HepG2 (cell line): ENCODE measurements around the gene DOCK4. TPM values are rescaled to one million over a fixed set of nuclear protein-coding genes. Genes with fewer than 3 reads are reported as not detected.
A peak's percentile ranks its signal among the peaks of the same experiment; 100 is the strongest.

Experiments
- ATF4 ChIP-seq, 2 experiments: fragments of 450-650 bp in 1 of 2; sonication (generic) in 1 of 2; formaldehyde crosslinking; IDR thresholded peaks; 2 replicates each; pipeline versions ENCODE4 v1.5.0 to v1.8.0; 2020 to 2022; ENCODE audit warnings: mild to moderate bottlenecking in 1 of 2, missing genetic modification reagents in 1 of 2
- HMG20A ChIP-seq: IDR thresholded peaks from 2 replicates; pipeline ENCODE4 v1.6.1; 2016; ENCODE audit warnings: borderline replicate concordance
- ISL2 ChIP-seq: sonication (generic); formaldehyde crosslinking; IDR thresholded peaks from 2 replicates; pipeline ENCODE4 v1.5.0; 2020; ENCODE audit warnings: missing genetic modification reagents
- JUN ChIP-seq: sonication (generic); formaldehyde crosslinking; IDR thresholded peaks from 2 replicates; pipeline ENCODE4 v1.4.0; 2020; ENCODE audit warnings: mild to moderate bottlenecking, missing genetic modification reagents
- MIXL1 ChIP-seq: IDR thresholded peaks from 2 replicates; pipeline ENCODE4 v1.6.1; 2016
- NCOR1 ChIP-seq: fragments of 200-600 bp; sonication (generic); IDR thresholded peaks from 2 replicates; pipeline ENCODE4 v1.7.0; 2017; ENCODE audit warnings: antibody characterized with exemption, low read length, borderline replicate concordance
- NFKBIZ ChIP-seq: IDR thresholded peaks from 2 replicates; pipeline ENCODE4 v1.6.1; 2018; ENCODE audit warnings: missing genetic modification reagents, missing compliant biosample characterization
- NFYC ChIP-seq: IDR thresholded peaks from 2 replicates; pipeline ENCODE4 v1.6.1; 2016; ENCODE audit warnings: missing genetic modification reagents, missing compliant biosample characterization
- PITX1 ChIP-seq: sonication (generic); formaldehyde crosslinking; IDR thresholded peaks from 2 replicates; pipeline ENCODE4 v1.5.1; 2020; ENCODE audit warnings: mild to moderate bottlenecking, missing genetic modification reagents
- SKIL ChIP-seq: sonication (generic); formaldehyde crosslinking; IDR thresholded peaks from 2 replicates; pipeline ENCODE4 v1.8.0; 2022; ENCODE audit warnings: missing genetic modification reagents, mild to moderate bottlenecking, moderate library complexity, borderline replicate concordance
- SOX13 ChIP-seq, 3 experiments: fragments of 450-650 bp in 1 of 3; sonication (generic) in 1 of 3; formaldehyde crosslinking in 1 of 3; IDR thresholded peaks in 2 of 3; conservative IDR thresholded peaks in 1 of 3; 2 replicates each; pipeline versions ENCODE4 v1.5.0 to v1.6.1; 2016 to 2020; ENCODE audit warnings: antibody characterized with exemption in 1 of 3, mild to moderate bottlenecking in 1 of 3, missing compliant biosample characterization in 1 of 3, missing genetic modification reagents in 1 of 3, moderate library complexity in 1 of 3
- SUZ12 ChIP-seq: fragments of 150-350 bp; IDR thresholded peaks from 2 replicates; pipeline ENCODE4 v1.6.1; 2014; ENCODE audit warnings: low read depth, low read length
- TBX3 ChIP-seq: fragments of 450-650 bp; IDR thresholded peaks from 2 replicates; pipeline ENCODE4 v1.6.1; 2017; ENCODE audit warnings: antibody characterized with exemption, mild to moderate bottlenecking, inconsistent platforms, borderline replicate concordance
- THAP11 ChIP-seq: IDR thresholded peaks from 2 replicates; pipeline ENCODE4 v1.6.1; 2016; ENCODE audit warnings: missing biosample characterization, missing genetic modification reagents
- ZBED4 ChIP-seq: sonication (generic); formaldehyde crosslinking; IDR thresholded peaks from 2 replicates; pipeline ENCODE4 v1.4.0; 2020; ENCODE audit warnings: missing genetic modification reagents, borderline replicate concordance
- ZEB1 ChIP-seq: IDR thresholded peaks from 2 replicates; pipeline ENCODE4 v1.6.1; 2012; ENCODE audit warnings: mild to moderate bottlenecking, low read depth, inconsistent platforms; ENCODE audit not compliant: insufficient replicate concordance
- ZFP82 ChIP-seq: sonication (generic); formaldehyde crosslinking; IDR thresholded peaks from 2 replicates; pipeline ENCODE4 v1.5.1; 2020; ENCODE audit warnings: mild to moderate bottlenecking, missing genetic modification reagents, borderline replicate concordance
- ZKSCAN8 ChIP-seq: IDR thresholded peaks from 2 replicates; pipeline ENCODE4 v1.6.1; 2016; ENCODE audit warnings: borderline replicate concordance, missing genetic modification reagents, missing compliant biosample characterization
- ZNF33A ChIP-seq: sonication (generic); formaldehyde crosslinking; IDR thresholded peaks from 2 replicates; pipeline ENCODE4 v1.5.1; 2020; ENCODE audit warnings: missing genetic modification reagents, mild to moderate bottlenecking, moderate library complexity, borderline replicate concordance
- ZNF652 ChIP-seq: IDR thresholded peaks from 2 replicates; pipeline ENCODE4 v1.6.1; 2016; ENCODE audit warnings: low read depth, borderline replicate concordance
- ZNF772 ChIP-seq: sonication (generic); formaldehyde crosslinking; IDR thresholded peaks from 2 replicates; pipeline ENCODE4 v1.5.0; 2020; ENCODE audit warnings: mild to moderate bottlenecking, missing genetic modification reagents
- ZNF781 ChIP-seq: sonication (generic); formaldehyde crosslinking; IDR thresholded peaks from 2 replicates; pipeline ENCODE4 v1.5.1; 2020; ENCODE audit warnings: borderline replicate concordance, mild to moderate bottlenecking, missing genetic modification reagents; ENCODE audit errors: not compliant biosample characterization
- ZNF816 ChIP-seq: sonication (generic); formaldehyde crosslinking; IDR thresholded peaks from 2 replicates; pipeline ENCODE4 v1.8.0; 2022; ENCODE audit warnings: missing genetic modification reagents, mild to moderate bottlenecking, borderline replicate concordance
- polyA plus RNA-seq, 8 experiments: library from polyadenylated mRNA; depleted of rRNA in 3 of 8; stranded (reverse) in 7 of 8; unstranded in 1 of 8; fragments of >200 nt; fragmentation: Illumina TruSeq in 4 of 8; extraction: Trizol in 4 of 8; gene quantifications; 2 replicates each; pipeline versions ENCODE4 v1.2.1 to v1.2.3, GENCODE V29; 2011 to 2016; ENCODE audit warnings: low read depth in 4 of 8, missing spikeins in 1 of 8, mixed read lengths in 1 of 8; ENCODE audit not compliant: insufficient read depth in 1 of 8
- total RNA-seq, 5 experiments: library from RNA; depleted of rRNA; stranded (reverse); fragments of >200 nt; fragmentation: Illumina TruSeq; extraction: Trizol; gene quantifications; 2 replicates each; pipeline ENCODE4 v1.2.3, GENCODE V29; 2016; ENCODE audit warnings: low read depth in 1 of 5

The DOCK4 gene
- total and polyA plus RNA-seq, 2 of the 13 experiments (the other 11 are each of a cell fraction or from before 2014, with no cell fraction given): 13.5 to 17.4 TPM

- TF ChIP-seq HMG20A (CRISPR knock-in tag) (peak; percentile 72; the same call in 1 of the 2 replicates), SOX13 (IDR thresholded peaks at IDR 0.05) (0 out of 2 replicates have a peak, but pooled peaks have one; percentile 41), SOX13 (CRISPR knock-in tag; conservative IDR thresholded peaks at IDR 0.05 in 1 of 2, IDR thresholded peaks at IDR 0.05 in 1 of 2) (peak in 1 of 2 experiments; percentile 89; a peak in 2 of 4 replicates), ATF4 (CRISPR knock-in tag; IDR thresholded peaks at IDR 0.05) (peak in 1 of 2 experiments; percentile 50; a peak in 1 of 4 replicates), SUZ12 (no peak), NFYC (CRISPR knock-in tag) (no peak), ZNF652 (peak; percentile 21; the same call in 1 of the 2 replicates), ISL2 (peak; percentile 90), PITX1 (peak; percentile 92), ZNF816 (CRISPR knock-in tag) (peak; percentile 45; the same call in 1 of the 2 replicates), NCOR1 (peak; percentile 69; the same call in 1 of the 2 replicates), THAP11 (CRISPR knock-in tag) (peak; percentile 79), ZNF33A (CRISPR knock-in tag) (peak; percentile 55; the same call in 1 of the 2 replicates), ZNF781 (CRISPR knock-in tag) (no peak), ZNF772 (CRISPR knock-in tag) (peak; percentile 60; the same call in 1 of the 2 replicates), ZKSCAN8 (CRISPR knock-in tag) (no peak), SKIL (CRISPR knock-in tag) (peak; percentile 48; the same call in 1 of the 2 replicates), TBX3 (peak; percentile 29; the same call in 1 of the 2 replicates), MIXL1 (CRISPR knock-in tag) (peak; percentile 97), NFKBIZ (peak; percentile 74; the same call in 1 of the 2 replicates), ZBED4 (0 out of 2 replicates have a peak, but pooled peaks have one; percentile 44), ZEB1 (peak; percentile 67), JUN (peak; percentile 68), ZFP82 (CRISPR knock-in tag) (0 out of 2 replicates have a peak, but pooled peaks have one; percentile 28)
Measured at GRCh38 chr7:112211348-112211907, 5.2 kb upstream of the DOCK4 start (continued).
